Activated T-cell treated with anti-CD3 and anti-CD28 coated beads for 48 hours (primary cell): ENCODE measurements around the gene GRAMD4.

ENCODE experiments used
- DNase-seq: peaks from one replicate; pipeline ENCODE4 v3.0.0-alpha.2; 2020; ENCODE audit warnings: low read depth

Gene GRAMD4, protein sequence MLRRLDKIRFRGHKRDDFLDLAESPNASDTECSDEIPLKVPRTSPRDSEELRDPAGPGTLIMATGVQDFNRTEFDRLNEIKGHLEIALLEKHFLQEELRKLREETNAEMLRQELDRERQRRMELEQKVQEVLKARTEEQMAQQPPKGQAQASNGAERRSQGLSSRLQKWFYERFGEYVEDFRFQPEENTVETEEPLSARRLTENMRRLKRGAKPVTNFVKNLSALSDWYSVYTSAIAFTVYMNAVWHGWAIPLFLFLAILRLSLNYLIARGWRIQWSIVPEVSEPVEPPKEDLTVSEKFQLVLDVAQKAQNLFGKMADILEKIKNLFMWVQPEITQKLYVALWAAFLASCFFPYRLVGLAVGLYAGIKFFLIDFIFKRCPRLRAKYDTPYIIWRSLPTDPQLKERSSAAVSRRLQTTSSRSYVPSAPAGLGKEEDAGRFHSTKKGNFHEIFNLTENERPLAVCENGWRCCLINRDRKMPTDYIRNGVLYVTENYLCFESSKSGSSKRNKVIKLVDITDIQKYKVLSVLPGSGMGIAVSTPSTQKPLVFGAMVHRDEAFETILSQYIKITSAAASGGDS

DNA sequence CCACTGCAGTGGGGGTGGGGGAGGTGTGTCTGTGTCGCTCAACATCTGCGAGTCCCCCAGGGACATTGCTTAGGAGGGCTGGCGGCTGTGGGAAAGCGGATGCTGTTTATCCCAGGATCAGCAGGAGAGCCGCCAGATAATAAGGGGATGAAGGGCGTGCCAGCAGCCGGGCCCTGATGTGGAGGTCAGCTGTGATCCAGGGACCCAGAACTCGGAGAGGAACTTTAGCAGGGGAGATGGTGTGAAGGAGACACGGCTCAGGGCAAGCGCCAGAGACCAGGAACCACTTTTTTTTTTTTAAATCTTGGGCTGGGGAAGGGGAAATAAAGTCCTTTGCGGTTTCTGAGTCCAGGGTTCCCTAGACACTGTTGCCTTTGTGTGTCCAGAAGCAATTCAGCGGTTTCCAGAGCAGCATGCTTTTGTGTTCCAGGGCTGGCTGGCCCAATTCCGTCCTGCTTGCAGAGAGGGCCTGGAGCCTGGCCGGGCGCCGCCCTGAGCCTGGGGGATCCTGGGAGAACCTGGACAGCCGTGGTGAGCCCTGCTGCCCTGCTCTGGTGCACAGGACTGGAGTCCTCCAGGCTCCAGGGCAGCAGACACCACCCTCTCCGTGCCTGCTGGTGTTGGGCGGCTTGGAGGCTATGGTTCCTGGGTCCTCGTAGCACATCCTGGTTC, at the start of gene GRAMD4:
Gene GRAMD4 (plus strand): TSS at position 557 of the 672 bp plus-strand sequence. CDS start 6,414 bp downstream, outside the sequence.
- no peak for DNase-seq

- DNase-seq = no peak
Observed at GRCh38 chr22:46571642-46572250, 48.4 kb upstream of the GRAMD4 start.

DNA sequence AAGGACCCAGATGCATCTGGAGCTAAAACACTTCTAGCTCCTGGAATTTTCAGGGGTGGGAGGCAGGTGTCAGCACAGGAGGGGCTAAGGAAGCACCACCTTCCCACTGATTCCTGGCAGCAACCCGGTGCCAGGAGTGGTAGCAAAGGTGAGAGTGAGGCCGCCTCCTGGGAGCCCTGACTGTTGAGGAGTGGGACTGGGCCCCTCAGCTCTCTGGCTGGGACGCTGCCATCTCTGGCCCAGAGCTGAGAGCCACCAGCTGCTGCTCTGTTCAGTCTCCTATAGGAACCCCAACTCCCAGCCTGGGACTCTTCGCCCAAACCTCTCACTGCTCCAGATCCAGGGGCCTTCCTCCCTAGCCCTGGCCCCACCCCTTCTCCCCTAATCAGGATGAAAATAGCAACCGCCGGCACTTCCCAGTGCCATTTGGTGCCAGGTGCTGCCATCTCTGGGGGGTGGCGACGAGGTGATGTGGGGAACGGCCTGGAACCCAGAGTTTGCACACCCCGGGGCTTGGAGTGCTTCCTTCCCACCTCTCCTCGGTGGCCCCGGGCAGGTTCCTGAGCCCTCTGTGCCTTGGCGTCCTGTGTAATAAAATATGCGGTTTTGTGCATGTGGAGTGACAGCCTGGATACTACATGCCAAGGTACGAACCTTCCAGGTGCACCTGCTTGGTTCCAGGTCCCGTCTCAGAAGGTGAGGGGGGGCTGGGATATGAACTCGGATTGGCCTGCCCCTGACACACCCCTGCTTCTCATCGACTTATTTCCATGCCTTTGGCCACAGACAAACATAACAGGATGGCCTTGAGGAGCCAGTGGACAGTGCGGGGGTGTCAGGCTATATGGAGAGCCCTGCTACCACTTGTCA, 47.0 kb upstream of the GRAMD4 start:
- DNase-seq = no peak

DNA sequence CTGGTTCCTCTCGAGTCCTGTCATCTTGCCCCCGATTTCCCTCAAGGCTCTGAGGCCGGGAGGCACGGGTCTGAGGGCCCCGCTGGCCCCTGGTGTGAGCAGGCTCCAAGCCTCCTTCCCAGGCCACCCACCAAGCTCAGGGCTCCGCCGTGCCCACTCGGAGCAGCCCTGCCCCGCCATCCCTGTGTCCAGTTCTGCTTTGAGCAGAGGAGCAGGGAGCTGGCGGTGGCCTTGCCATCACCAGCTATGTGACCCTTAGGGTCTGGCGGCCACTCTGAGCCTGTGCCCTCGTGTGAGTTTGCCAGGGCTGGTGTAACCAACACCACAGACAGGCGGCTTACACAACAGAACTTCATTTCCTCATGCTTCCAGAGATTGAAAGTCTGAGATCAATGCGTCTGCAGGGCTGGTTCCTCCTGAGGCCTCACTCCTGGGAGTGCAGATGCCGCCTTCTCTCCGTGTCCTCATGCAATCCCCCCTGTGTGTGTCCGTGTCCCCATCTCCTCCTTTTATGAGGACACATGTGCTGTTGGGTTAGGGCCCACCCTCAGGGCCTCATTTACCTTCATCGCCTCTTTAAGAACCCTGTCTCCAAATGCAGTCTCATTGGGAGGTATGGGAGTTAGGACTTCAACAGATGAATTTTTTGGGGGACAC, 46.3 kb upstream of the GRAMD4 start:
- no peak for DNase-seq

GRCh38 chr22:46574438-46574992, 45.7 kb upstream of the GRAMD4 start:
- no peak for DNase-seq

DNA sequence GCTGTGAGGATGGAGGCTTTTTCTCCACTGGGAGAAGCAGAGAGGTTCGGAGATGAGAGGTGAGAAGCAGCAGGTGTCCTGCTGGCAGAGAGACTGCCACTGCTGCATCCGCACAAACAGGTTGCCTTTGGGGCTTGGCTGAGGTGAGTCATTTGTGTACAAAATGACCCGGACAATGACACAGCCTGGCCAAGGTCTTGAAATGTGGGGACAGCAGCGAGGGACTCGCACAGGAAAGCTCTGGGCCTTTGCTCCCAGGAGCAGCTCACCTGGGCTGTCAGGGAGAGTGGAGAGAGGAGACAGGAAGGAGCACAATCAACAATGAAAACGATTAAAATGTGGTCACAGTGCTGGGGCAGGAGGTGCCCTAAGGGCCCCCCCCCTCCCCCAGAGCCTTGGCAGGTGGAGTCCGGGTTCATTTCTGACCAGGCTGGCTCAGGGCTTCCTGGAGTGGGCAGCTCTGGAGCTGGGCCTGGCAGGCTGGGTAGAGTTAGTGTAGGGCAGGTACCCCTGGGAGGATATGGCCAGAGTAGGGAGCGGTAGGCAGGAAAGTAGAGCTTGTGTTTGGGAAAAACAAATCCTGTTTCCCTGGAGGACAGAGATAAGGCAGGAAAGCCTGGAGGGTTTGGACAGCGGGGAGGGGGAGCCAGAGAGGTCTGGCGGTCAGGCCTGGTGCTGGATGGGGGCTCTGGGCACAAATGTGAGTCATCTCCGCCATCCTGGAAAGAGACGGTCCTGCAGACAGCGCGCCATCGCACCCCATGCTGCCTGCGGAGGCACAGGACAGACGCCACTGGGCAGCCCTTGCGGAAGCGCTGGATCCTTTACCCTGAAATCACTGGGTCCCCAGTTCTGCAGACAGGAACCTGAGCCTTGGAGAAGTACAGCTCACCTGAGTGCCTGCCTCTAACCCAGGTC, 44.9 kb upstream of the GRAMD4 start:
- no peak for DNase-seq

- DNase-seq = no peak
Observed at GRCh38 chr22:46575911-46576555, 44.2 kb upstream of the GRAMD4 start.

- peak; percentile 64 for DNase-seq
Observed at GRCh38 chr22:46576556-46577367, 43.4 kb upstream of the GRAMD4 start.

DNA sequence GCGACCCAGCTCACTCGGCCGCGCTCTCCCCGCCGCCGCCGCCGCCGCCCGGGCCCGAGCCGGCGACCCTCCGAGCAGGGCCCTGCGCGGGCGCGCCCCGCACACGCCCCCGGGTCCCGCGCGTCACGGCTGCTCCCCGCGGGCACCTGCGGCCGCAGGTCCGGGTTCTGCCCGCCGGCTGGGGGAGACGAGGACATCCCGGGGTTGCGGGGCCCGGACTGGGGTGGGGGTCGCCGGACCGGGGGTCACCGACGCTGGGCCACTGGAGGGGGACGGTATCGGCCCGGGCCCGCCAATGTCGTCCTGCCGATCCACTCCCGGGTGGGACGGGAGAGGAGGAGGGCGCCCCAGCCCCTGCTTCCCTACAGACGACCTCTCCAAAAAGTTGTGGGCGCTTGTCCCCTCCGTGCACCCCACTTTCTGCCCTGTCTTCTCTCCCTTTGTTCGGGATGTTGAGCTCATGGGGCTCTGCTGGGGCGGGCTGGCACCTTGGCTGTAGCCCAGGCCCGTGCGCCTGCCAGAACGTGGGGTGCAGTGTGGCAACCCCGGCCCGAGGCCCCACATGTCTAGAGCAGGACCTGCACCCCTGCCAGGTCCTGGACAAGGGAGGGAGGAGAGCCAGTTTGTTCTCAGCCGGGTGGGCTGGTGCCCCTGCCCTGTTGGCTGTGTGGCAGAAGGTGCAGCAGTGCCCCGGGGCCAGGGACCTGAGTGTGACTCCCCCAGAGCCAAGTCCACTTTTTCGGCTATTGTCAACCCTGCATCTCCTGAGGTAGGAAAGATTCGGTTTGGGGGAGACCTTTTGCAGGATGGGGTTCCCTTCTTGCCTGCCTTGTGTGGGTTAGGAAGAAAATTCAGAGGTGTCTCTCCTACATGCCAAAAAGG, 42.6 kb upstream of the GRAMD4 start:
- no peak for DNase-seq

DNA sequence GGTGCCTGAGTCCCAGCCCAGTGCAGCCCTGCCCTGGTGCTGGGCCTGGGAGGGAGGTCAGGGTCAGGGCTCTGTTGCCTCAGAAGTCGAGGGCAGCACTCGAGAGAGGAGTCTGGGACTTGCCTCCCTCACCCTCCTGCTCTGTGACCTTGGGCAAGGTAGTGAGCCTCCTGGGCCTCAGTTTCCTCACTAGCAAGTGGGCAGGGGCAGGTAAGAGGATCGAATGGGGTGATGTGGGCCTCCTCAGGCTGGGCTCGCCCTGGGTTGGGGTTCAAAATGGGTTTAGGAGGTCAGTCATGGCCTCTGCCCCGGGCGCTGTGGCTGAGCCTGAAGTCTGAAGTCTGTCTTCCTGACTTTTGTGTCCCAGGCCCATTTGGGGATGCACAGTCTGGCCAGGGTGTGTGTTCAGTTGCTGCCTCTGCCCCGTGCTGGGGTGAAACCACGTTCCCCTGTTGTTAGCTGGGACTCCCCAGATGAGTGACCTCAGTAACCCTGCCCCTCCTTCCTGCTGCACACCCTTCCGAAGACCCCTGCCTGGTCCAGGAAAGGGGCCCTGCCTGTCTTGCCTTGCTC, 41.8 kb upstream of the GRAMD4 start:
- no peak for DNase-seq

GRCh38 chr22:46578824-46579561, 41.2 kb upstream of the GRAMD4 start:
- DNase-seq = no peak

DNA sequence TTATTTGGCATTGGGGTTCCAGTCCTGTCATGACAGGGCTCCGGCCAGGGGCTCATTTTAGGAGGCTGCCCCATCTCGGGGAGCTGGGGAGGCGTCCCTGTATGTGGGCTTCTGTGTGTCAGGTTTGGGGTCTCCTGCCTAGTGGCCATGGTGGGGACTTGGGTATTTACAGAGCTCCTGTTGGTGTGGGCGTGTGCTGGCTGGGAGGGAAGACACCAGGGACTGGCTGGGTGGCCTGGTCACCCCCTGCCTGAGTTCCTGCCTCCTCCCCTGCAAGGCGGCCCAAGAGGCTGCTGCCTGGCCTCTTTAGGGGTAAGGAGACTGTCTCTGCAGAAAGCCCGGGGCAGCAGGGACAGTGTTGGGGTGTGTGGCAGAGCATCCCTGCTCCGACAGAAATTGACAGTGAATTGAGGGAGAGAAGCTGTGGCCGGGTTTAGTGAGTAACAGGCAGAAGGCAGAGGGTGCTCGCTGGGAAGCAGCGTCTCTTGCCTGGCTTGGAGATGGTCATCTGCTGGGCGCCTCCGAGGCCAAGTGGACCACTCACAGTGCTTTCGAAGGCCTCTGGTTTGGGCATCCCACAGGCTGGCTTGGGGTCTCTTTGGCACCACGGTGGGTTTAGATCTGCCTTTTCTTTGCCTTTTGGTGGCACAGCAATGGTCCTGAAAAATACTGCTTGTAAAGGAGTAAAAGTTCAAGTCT, 40.3 kb upstream of the GRAMD4 start:
- DNase-seq = no peak

DNA sequence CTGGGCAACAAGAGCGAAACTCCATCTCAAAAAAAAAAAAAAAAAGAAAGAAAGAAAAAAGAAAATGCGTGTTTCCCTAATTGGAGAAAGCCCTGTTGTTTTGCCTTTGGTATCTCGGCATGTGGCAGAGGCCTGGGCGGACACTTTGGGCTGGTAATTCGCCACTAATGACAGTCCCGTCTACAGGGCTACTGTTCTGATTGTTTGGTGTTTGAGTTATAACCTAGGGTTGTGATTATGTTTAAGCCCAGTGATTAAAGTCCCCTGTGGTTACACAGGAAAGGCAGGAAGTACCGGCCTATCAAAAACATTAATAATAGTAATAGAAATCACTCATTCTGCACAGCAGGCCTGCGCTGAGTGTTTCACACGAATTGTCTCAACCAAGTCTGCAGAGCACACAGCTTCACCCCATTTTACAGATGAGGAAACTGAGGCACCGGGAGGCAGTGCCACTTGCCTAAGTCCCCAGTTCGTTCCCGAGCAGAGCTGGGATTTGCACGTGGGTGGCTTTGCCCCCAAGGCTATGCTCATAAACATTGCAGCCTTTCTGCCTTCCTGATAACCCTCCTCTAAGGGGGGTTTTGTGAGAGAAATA, 39.1 kb upstream of the GRAMD4 start:
- DNase-seq = no peak

DNA sequence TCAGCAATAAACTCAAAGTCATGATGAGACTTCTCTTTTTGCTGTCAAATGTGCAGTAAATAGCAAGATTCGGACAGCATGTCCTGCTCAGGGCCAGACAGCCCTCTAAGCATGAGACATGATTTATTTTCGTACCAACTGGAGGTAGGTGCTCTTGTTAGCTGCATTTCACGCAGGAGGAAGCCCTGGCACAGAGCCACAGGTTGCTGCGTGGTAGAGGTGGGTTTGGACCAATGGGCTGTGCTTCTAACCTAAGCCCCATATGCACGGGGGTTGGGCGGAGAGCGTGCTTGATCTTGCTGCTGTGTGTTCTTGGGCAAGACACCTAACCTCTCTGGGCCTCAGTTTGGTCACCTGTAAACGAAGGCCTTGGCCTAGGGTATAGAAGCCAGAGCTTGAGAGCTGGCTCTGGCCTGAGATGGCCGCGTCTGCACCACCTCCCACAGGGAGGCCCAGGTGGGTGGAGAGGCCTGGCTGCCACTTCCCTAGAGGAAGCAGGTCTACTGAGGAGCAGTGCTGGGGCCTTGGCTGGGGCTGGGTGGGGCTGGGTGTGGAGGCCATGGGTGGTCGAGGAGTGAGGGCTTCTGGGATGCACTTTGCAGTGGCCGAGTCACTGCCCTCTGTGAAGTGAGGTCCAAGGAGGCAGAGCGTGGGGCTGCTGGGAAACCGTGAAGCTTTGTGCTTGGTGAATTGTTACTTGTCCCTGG, 38.5 kb upstream of the GRAMD4 start:
- no peak for DNase-seq
